Measurements from ENCODE around the gene ADD3. TPM values are rescaled to one million over a fixed set of nuclear protein-coding genes. Genes with fewer than 3 reads are reported as not detected.

The ADD3 gene
- polyA plus RNA-seq, 1 donor (not counting 4 experiments of a cell fraction or from before 2014, with no cell fraction given) = 61.7 TPM

DNA sequence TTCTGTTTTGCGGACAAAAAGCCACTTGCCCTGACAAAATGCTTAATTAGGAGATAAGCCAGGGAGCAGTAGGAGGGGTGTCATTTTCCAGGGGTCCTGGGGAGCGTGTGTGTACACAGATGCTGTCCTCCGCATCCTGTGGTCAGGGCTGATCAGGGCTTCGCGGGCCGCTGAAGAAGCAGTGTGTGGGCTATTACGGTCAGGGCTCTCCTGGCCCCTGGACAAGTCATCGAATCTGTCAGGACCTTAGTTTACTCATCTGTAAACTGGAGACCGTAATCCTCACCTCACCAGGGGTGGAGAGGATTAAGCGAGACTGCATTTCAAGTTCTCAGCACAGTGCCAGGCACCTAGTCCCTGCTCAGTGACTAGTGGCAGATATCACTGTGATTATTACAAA lies 173.7 kb downstream of the ADD3 start:
- no peak overlapping the region for H2AFZ ChIP-seq (ENCODE audit: control insufficient read depth, low read length)
- DNase-seq (ENCODE audit: low read depth, low spot score) = no peak
- H3K79me2 ChIP-seq (ENCODE audit: control insufficient read depth, insufficient read depth, low read length) = no peaks in the 10 kb centered on the region
- dilution Hi-C loops (cut with MboI; ENCODE audit: extremely low pct_ligation_motif_present, low sequenced_read_pairs) = no loop called here
- no peaks in the 10 kb centered on the region for H3K9me1 ChIP-seq (ENCODE audit: control insufficient read depth, extremely low read depth, insufficient read depth, low read length)
- no peaks in the 10 kb centered on the region for H3K9me3 ChIP-seq (ENCODE audit: control insufficient read depth, low read depth, low read length)
- TF ChIP-seq, protein P1, sequence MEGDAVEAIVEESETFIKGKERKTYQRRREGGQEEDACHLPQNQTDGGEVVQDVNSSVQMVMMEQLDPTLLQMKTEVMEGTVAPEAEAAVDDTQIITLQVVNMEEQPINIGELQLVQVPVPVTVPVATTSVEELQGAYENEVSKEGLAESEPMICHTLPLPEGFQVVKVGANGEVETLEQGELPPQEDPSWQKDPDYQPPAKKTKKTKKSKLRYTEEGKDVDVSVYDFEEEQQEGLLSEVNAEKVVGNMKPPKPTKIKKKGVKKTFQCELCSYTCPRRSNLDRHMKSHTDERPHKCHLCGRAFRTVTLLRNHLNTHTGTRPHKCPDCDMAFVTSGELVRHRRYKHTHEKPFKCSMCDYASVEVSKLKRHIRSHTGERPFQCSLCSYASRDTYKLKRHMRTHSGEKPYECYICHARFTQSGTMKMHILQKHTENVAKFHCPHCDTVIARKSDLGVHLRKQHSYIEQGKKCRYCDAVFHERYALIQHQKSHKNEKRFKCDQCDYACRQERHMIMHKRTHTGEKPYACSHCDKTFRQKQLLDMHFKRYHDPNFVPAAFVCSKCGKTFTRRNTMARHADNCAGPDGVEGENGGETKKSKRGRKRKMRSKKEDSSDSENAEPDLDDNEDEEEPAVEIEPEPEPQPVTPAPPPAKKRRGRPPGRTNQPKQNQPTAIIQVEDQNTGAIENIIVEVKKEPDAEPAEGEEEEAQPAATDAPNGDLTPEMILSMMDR (optimal IDR thresholded peaks at IDR 0.05 in 1 of 3, IDR thresholded peaks at IDR 0.05 in 1 of 3, conservative IDR thresholded peaks at IDR 0.05 in 1 of 3; ENCODE audit: extremely low read depth in 1 of 3, insufficient read depth in 2 of 3, low read length in 3 of 3) = no peak
- TF ChIP-seq EZH2 (IDR thresholded peaks at IDR 0.05; ENCODE audit: low read length) = no peak
- H4K20me1 ChIP-seq (ENCODE audit: control insufficient read depth, extremely low read depth, insufficient read depth, low read length) = no peaks in the 10 kb centered on the region
- no peak for FAIRE-seq
- no peaks in the 10 kb centered on the region for H3K4me1 ChIP-seq (ENCODE audit: control insufficient read depth, extremely low read depth, insufficient read depth, low read length)
- no peak overlapping the region for H3K9ac ChIP-seq (ENCODE audit: control insufficient read depth, extremely low read depth, insufficient read depth, low read length)
- H3K27ac ChIP-seq (ENCODE audit: control insufficient read depth, insufficient read depth, low read length) = no peak overlapping the region
- H3K4me2 ChIP-seq (ENCODE audit: control insufficient read depth, extremely low read depth, insufficient read depth, low read depth, low read length) = no peak overlapping the region
- no peaks in the 10 kb centered on the region for H3K27me3 ChIP-seq (ENCODE audit: control insufficient read depth, extremely low read depth, insufficient read depth, low read length)
- H3K4me3 ChIP-seq (ENCODE audit: control insufficient read depth in 2 of 3, extremely low read depth in 1 of 3, insufficient read depth in 2 of 3, low read depth in 1 of 3, low read length in 3 of 3) = no peak overlapping the region
- no peaks in the 10 kb centered on the region for H3K36me3 ChIP-seq (ENCODE audit: control insufficient read depth in 2 of 2, extremely low read depth in 1 of 2, insufficient read depth in 2 of 2, low read length in 2 of 2)

DNA sequence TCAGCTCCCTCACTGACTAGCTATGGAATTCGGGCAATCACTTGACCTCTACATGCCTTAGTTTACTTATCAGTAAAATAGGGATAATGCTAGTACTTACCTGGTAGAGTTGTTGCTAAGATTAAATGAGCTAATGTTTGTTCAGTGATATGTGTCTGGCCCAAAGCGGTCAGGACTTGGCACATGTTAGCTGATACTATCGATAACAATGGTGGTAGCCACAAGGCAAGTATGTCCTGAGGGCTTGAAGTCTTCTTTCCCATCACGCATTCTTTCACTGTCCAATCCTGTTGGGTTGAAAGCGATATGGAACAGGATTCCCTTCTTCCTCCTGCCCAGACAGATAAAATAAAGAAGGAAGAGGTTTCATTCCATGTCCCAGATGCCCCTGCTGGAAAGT lies 174.1 kb downstream of the ADD3 start:
- Histone ChIP-seq H3K79me2 (ENCODE audit: control insufficient read depth, insufficient read depth, low read length) (no peaks in the 10 kb centered on the region), H3K36me3 (ENCODE audit: control insufficient read depth in 2 of 2, extremely low read depth in 1 of 2, insufficient read depth in 2 of 2, low read length in 2 of 2) (no peaks in the 10 kb centered on the region), H2AFZ (ENCODE audit: control insufficient read depth, low read length) (no peak overlapping the region), H4K20me1 (ENCODE audit: control insufficient read depth, extremely low read depth, insufficient read depth, low read length) (no peaks in the 10 kb centered on the region), H3K9ac (ENCODE audit: control insufficient read depth, extremely low read depth, insufficient read depth, low read length) (no peak overlapping the region), H3K4me2 (ENCODE audit: control insufficient read depth, extremely low read depth, insufficient read depth, low read depth, low read length) (no peak overlapping the region), H3K9me3 (ENCODE audit: control insufficient read depth, low read depth, low read length) (no peaks in the 10 kb centered on the region), H3K9me1 (ENCODE audit: control insufficient read depth, extremely low read depth, insufficient read depth, low read length) (no peaks in the 10 kb centered on the region), H3K4me3 (ENCODE audit: control insufficient read depth in 2 of 3, extremely low read depth in 1 of 3, insufficient read depth in 2 of 3, low read depth in 1 of 3, low read length in 3 of 3) (no peak overlapping the region), H3K27me3 (ENCODE audit: control insufficient read depth, extremely low read depth, insufficient read depth, low read length) (no peaks in the 10 kb centered on the region), H3K4me1 (ENCODE audit: control insufficient read depth, extremely low read depth, insufficient read depth, low read length) (no peaks in the 10 kb centered on the region), H3K27ac (ENCODE audit: control insufficient read depth, insufficient read depth, low read length) (no peak overlapping the region)
- DNase-seq (ENCODE audit: low read depth, low spot score) = no peak
- dilution Hi-C loops (cut with MboI; ENCODE audit: extremely low pct_ligation_motif_present, low sequenced_read_pairs) = no loop called here
- FAIRE-seq = no peak
- no peak for TF ChIP-seq EZH2 (IDR thresholded peaks at IDR 0.05; ENCODE audit: low read length)
- TF ChIP-seq, protein P1 (optimal IDR thresholded peaks at IDR 0.05 in 1 of 3, IDR thresholded peaks at IDR 0.05 in 1 of 3, conservative IDR thresholded peaks at IDR 0.05 in 1 of 3; ENCODE audit: extremely low read depth in 1 of 3, insufficient read depth in 2 of 3, low read length in 3 of 3) = no peak

Measured in keratinocyte (primary cell).